ENCODE measurements around the gene SDR42E2.
"Not testable (repeated sequence)": the region's sequence is repeated elsewhere in the genome, so short reads cannot be mapped to it uniquely, and the experiment has no call there.

SDR42E2 gene

DNA sequence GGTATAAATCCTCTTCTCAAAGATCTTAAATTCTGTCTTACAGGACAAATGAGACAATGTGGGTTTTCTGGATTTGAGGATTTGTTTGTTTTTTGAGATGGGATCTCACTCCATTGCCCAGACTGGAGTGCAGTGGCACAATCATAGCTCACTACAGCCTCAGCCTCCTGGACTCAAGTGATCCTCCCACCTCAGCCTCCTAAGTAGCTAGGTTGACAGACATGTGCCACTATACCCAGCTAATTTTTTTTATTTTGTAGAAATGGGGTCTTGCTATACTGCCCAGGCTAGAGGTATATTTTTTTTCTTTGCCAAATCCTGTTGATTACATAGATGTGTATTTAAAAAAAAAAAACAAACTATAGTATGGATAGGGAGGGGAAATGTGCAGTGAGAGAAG is 31.8 kb upstream of the SDR42E2 start:
- H3K9me3 ChIP-seq (ENCODE audit: control insufficient read depth in 2 of 2, low read length in 2 of 2), result no peaks in the 10 kb centered on the region
- no peaks in the 10 kb centered on the region for H3K4me1 ChIP-seq (ENCODE audit: control insufficient read depth in 2 of 2, insufficient read depth in 2 of 2, low read length in 2 of 2)
- H3K27me3 ChIP-seq (ENCODE audit: control insufficient read depth in 2 of 2, insufficient read depth in 2 of 2, low read length in 2 of 2), result no peaks in the 10 kb centered on the region
- H3K4me3 ChIP-seq (ENCODE audit: low read length in 2 of 2), result no peak overlapping the region
- no peaks in the 10 kb centered on the region for H3K36me3 ChIP-seq (ENCODE audit: control insufficient read depth in 2 of 2, insufficient read depth in 2 of 2, low read length in 2 of 2)
- no peak overlapping the region for H3K9ac ChIP-seq (ENCODE audit: low read depth in 1 of 2, low read length in 2 of 2)
- H3K27ac ChIP-seq (ENCODE audit: low read depth in 2 of 2, low read length in 2 of 2), result no peak overlapping the region

- H3K4me3 ChIP-seq (ENCODE audit: low read length in 2 of 2), result no peak overlapping the region
- H3K27me3 ChIP-seq (ENCODE audit: control insufficient read depth in 2 of 2, insufficient read depth in 2 of 2, low read length in 2 of 2), result no peaks in the 10 kb centered on the region
- no peak overlapping the region for H3K27ac ChIP-seq (ENCODE audit: low read depth in 2 of 2, low read length in 2 of 2)
- H3K9me3 ChIP-seq (ENCODE audit: control insufficient read depth in 2 of 2, low read length in 2 of 2), result no peaks in the 10 kb centered on the region
- H3K9ac ChIP-seq (ENCODE audit: low read depth in 1 of 2, low read length in 2 of 2), result no peak overlapping the region
- H3K4me1 ChIP-seq (ENCODE audit: control insufficient read depth in 2 of 2, insufficient read depth in 2 of 2, low read length in 2 of 2), result no peaks in the 10 kb centered on the region
- no peaks in the 10 kb centered on the region for H3K36me3 ChIP-seq (ENCODE audit: control insufficient read depth in 2 of 2, insufficient read depth in 2 of 2, low read length in 2 of 2)
These were observed 29.5 kb upstream of the SDR42E2 start for GRCh38 chr16:22132801-22133200.

- Histone ChIP-seq H3K27me3 (ENCODE audit: control insufficient read depth in 2 of 2, insufficient read depth in 2 of 2, low read length in 2 of 2) (no peaks in the 10 kb centered on the region), H3K4me1 (ENCODE audit: control insufficient read depth in 2 of 2, insufficient read depth in 2 of 2, low read length in 2 of 2) (no peaks in the 10 kb centered on the region), H3K9me3 (ENCODE audit: control insufficient read depth in 2 of 2, low read length in 2 of 2) (no peaks in the 10 kb centered on the region), H3K36me3 (ENCODE audit: control insufficient read depth in 2 of 2, insufficient read depth in 2 of 2, low read length in 2 of 2) (no peaks in the 10 kb centered on the region), H3K4me3 (ENCODE audit: low read length in 2 of 2) (no peak overlapping the region), H3K9ac (ENCODE audit: low read depth in 1 of 2, low read length in 2 of 2) (no peak overlapping the region), H3K27ac (ENCODE audit: low read depth in 2 of 2, low read length in 2 of 2) (no peak overlapping the region)
These were observed 23.8 kb upstream of the SDR42E2 start for GRCh38 chr16:22138482-22138881.

DNA sequence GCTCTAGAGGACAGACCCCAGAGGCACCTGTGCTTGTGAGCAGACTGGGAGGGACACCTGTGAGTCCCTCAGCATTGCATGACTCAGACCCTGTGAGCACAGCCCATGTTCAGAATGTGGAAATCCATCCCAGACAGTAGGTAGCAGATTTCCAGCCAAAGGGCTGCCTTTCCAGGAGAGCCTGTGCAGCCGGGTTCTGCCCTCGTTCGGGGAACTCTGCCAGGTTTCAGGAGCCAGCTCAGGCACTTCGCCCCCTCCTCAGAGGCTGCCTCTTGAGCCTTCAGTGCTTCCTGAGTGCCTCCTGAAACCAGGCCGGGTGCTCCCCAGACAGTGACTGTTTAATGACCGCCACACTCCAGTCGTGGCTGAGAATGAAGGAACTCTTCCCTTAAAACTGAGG is 23.3 kb upstream of the SDR42E2 start:
- no peaks in the 10 kb centered on the region for H3K9me3 ChIP-seq (ENCODE audit: control insufficient read depth in 2 of 2, low read length in 2 of 2)
- H3K4me1 ChIP-seq (ENCODE audit: control insufficient read depth in 2 of 2, insufficient read depth in 2 of 2, low read length in 2 of 2), result no peaks in the 10 kb centered on the region
- no peaks in the 10 kb centered on the region for H3K36me3 ChIP-seq (ENCODE audit: control insufficient read depth in 2 of 2, insufficient read depth in 2 of 2, low read length in 2 of 2)
- no peak overlapping the region for H3K27ac ChIP-seq (ENCODE audit: low read depth in 2 of 2, low read length in 2 of 2)
- H3K27me3 ChIP-seq (ENCODE audit: control insufficient read depth in 2 of 2, insufficient read depth in 2 of 2, low read length in 2 of 2), result no peaks in the 10 kb centered on the region
- no peak overlapping the region for H3K4me3 ChIP-seq (ENCODE audit: low read length in 2 of 2)
- H3K9ac ChIP-seq (ENCODE audit: low read depth in 1 of 2, low read length in 2 of 2), result no peak overlapping the region

DNA sequence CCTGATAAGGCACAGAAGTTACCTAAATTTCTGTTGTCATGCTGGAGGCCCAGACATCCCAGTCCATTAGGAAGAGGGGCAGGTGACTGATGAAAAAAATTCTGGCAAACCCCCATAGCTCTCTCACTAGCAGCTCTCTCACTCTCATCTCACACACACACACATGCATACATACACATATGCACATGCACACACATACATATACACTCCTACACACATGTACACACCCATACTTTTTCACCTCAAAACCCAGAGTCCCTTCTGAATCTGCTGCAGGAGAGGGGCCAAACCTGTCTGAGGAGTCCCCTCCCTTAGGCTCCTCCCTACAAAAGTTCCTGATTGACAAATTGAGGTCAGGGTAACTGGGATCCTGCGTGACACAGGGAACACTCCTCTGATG is 22.6 kb upstream of the SDR42E2 start:
- Histone ChIP-seq H3K4me3 (ENCODE audit: low read length in 2 of 2) (no peak overlapping the region), H3K9ac (ENCODE audit: low read depth in 1 of 2, low read length in 2 of 2) (no peak overlapping the region), H3K36me3 (ENCODE audit: control insufficient read depth in 2 of 2, insufficient read depth in 2 of 2, low read length in 2 of 2) (no peaks in the 10 kb centered on the region), H3K9me3 (ENCODE audit: control insufficient read depth in 2 of 2, low read length in 2 of 2) (no peaks in the 10 kb centered on the region), H3K27me3 (ENCODE audit: control insufficient read depth in 2 of 2, insufficient read depth in 2 of 2, low read length in 2 of 2) (no peaks in the 10 kb centered on the region), H3K4me1 (ENCODE audit: control insufficient read depth in 2 of 2, insufficient read depth in 2 of 2, low read length in 2 of 2) (no peaks in the 10 kb centered on the region), H3K27ac (ENCODE audit: low read depth in 2 of 2, low read length in 2 of 2) (no peak overlapping the region)

GRCh38 chr16:22141767-22142166 is 20.5 kb upstream of the SDR42E2 start:
- no peaks in the 10 kb centered on the region for H3K36me3 ChIP-seq (ENCODE audit: control insufficient read depth in 2 of 2, insufficient read depth in 2 of 2, low read length in 2 of 2)
- H3K4me1 ChIP-seq (ENCODE audit: control insufficient read depth in 2 of 2, insufficient read depth in 2 of 2, low read length in 2 of 2), result no peaks in the 10 kb centered on the region
- H3K4me3 ChIP-seq (ENCODE audit: low read length in 2 of 2), result no peak overlapping the region
- no peak overlapping the region for H3K9ac ChIP-seq (ENCODE audit: low read depth in 1 of 2, low read length in 2 of 2)
- no peaks in the 10 kb centered on the region for H3K9me3 ChIP-seq (ENCODE audit: control insufficient read depth in 2 of 2, low read length in 2 of 2)
- no peaks in the 10 kb centered on the region for H3K27me3 ChIP-seq (ENCODE audit: control insufficient read depth in 2 of 2, insufficient read depth in 2 of 2, low read length in 2 of 2)
- no peak overlapping the region for H3K27ac ChIP-seq (ENCODE audit: low read depth in 2 of 2, low read length in 2 of 2)

- H3K4me1 ChIP-seq (ENCODE audit: control insufficient read depth in 2 of 2, insufficient read depth in 2 of 2, low read length in 2 of 2), result no peaks in the 10 kb centered on the region
- no peaks in the 10 kb centered on the region for H3K27me3 ChIP-seq (ENCODE audit: control insufficient read depth in 2 of 2, insufficient read depth in 2 of 2, low read length in 2 of 2)
- H3K9me3 ChIP-seq (ENCODE audit: control insufficient read depth in 2 of 2, low read length in 2 of 2), result no peaks in the 10 kb centered on the region
- no peak overlapping the region for H3K27ac ChIP-seq (ENCODE audit: low read depth in 2 of 2, low read length in 2 of 2)
- no peaks in the 10 kb centered on the region for H3K36me3 ChIP-seq (ENCODE audit: control insufficient read depth in 2 of 2, insufficient read depth in 2 of 2, low read length in 2 of 2)
- no peak overlapping the region for H3K4me3 ChIP-seq (ENCODE audit: low read length in 2 of 2)
- H3K9ac ChIP-seq (ENCODE audit: low read depth in 1 of 2, low read length in 2 of 2), result no peak overlapping the region
These were observed 17.8 kb upstream of the SDR42E2 start for GRCh38 chr16:22144520-22144919.

GRCh38 chr16:22147853-22148252 is 14.5 kb upstream of the SDR42E2 start:
- Histone ChIP-seq H3K27ac (ENCODE audit: low read depth in 2 of 2, low read length in 2 of 2) (no peak overlapping the region), H3K9me3 (ENCODE audit: control insufficient read depth in 2 of 2, low read length in 2 of 2) (no peaks in the 10 kb centered on the region), H3K4me1 (ENCODE audit: control insufficient read depth in 2 of 2, insufficient read depth in 2 of 2, low read length in 2 of 2) (no peaks in the 10 kb centered on the region), H3K9ac (ENCODE audit: low read depth in 1 of 2, low read length in 2 of 2) (no peak overlapping the region), H3K27me3 (ENCODE audit: control insufficient read depth in 2 of 2, insufficient read depth in 2 of 2, low read length in 2 of 2) (no peaks in the 10 kb centered on the region), H3K4me3 (ENCODE audit: low read length in 2 of 2) (no peak overlapping the region), H3K36me3 (ENCODE audit: control insufficient read depth in 2 of 2, insufficient read depth in 2 of 2, low read length in 2 of 2) (no peaks in the 10 kb centered on the region)

GRCh38 chr16:22151246-22151998 is 10.9 kb upstream of the SDR42E2 start:
- Histone ChIP-seq H3K27me3 (ENCODE audit: control insufficient read depth in 2 of 2, insufficient read depth in 2 of 2, low read length in 2 of 2) (no peaks in the 10 kb centered on the region), H3K9me3 (ENCODE audit: control insufficient read depth in 2 of 2, low read length in 2 of 2) (no peaks in the 10 kb centered on the region), H3K4me1 (ENCODE audit: control insufficient read depth in 2 of 2, insufficient read depth in 2 of 2, low read length in 2 of 2) (no peaks in the 10 kb centered on the region), H3K27ac (ENCODE audit: low read depth in 2 of 2, low read length in 2 of 2) (no peak overlapping the region), H3K36me3 (ENCODE audit: control insufficient read depth in 2 of 2, insufficient read depth in 2 of 2, low read length in 2 of 2) (no peaks in the 10 kb centered on the region), H3K9ac (ENCODE audit: low read depth in 1 of 2, low read length in 2 of 2) (no peak overlapping the region), H3K4me3 (ENCODE audit: low read length in 2 of 2) (no peak overlapping the region)

GRCh38 chr16:22152316-22152715 is 10.0 kb upstream of the SDR42E2 start:
- Histone ChIP-seq H3K27me3 (ENCODE audit: control insufficient read depth in 2 of 2, insufficient read depth in 2 of 2, low read length in 2 of 2) (no peaks in the 10 kb centered on the region), H3K4me3 (ENCODE audit: low read length in 2 of 2) (no peak overlapping the region)

DNA sequence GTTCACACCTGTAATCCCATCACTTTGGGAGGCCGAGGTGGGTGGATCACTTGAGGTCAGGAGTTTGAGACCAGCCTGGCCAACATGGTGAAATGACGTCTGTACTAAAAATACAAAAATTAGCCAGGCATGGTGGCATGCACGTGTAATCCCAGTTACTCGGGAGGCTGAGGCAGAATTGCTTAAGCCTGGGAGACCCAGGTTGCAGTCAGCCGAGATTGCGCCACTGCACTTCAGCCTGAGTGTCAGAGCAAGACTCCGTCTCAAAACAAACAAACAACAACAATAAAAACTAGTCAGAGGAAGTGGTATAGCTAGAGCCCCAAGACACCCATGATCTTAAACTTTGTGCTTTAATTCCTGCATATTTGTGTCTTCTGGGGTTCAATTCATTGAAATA is 9.2 kb upstream of the SDR42E2 start:
- H3K36me3 ChIP-seq (ENCODE audit: control insufficient read depth in 2 of 2, insufficient read depth in 2 of 2, low read length in 2 of 2); H3K9ac ChIP-seq (ENCODE audit: low read depth in 1 of 2, low read length in 2 of 2); H3K4me3 ChIP-seq (ENCODE audit: low read length in 2 of 2); H3K27me3 ChIP-seq (ENCODE audit: control insufficient read depth in 2 of 2, insufficient read depth in 2 of 2, low read length in 2 of 2); H3K9me3 ChIP-seq (ENCODE audit: control insufficient read depth in 2 of 2, low read length in 2 of 2); H3K4me1 ChIP-seq (ENCODE audit: control insufficient read depth in 2 of 2, insufficient read depth in 2 of 2, low read length in 2 of 2); H3K27ac ChIP-seq (ENCODE audit: low read depth in 2 of 2, low read length in 2 of 2): not testable (repeated sequence)

More at GRCh38 chr16:22152316-22152715, 10.0 kb upstream of the SDR42E2 start:
- Histone ChIP-seq H3K9me3 (ENCODE audit: control insufficient read depth in 2 of 2, low read length in 2 of 2) (no peaks in the 10 kb centered on the region), H3K27ac (ENCODE audit: low read depth in 2 of 2, low read length in 2 of 2) (no peak overlapping the region), H3K9ac (ENCODE audit: low read depth in 1 of 2, low read length in 2 of 2) (no peak overlapping the region), H3K4me1 (ENCODE audit: control insufficient read depth in 2 of 2, insufficient read depth in 2 of 2, low read length in 2 of 2) (no peaks in the 10 kb centered on the region), H3K36me3 (ENCODE audit: control insufficient read depth in 2 of 2, insufficient read depth in 2 of 2, low read length in 2 of 2) (no peaks in the 10 kb centered on the region)

Data from mucosa of rectum (tissue), 2 donors.